K562 (cell line): Measurements from ENCODE around the gene HS2ST1. TPM values are rescaled to one million over a fixed set of nuclear protein-coding genes. Genes with fewer than 3 reads are reported as not detected.

Experiments
- ATAC-seq: fragments of 200-7000 bp; cut with Tn5 transposase; 3 replicates; pipeline ENCODE4 v1.9.1; 2020; ENCODE audit warnings: moderate library complexity
- BruUV-seq: library from RNA; stranded (reverse); fragments of 400-500 nt; replicated peaks from 2 replicates; lab custom pipeline; 2021; lab: Mats Ljungman, UMichigan
- CTCF ChIA-PET: fragments of 300-600 bp; formaldehyde crosslinking; extraction: SDS; loops from one replicate; lab custom pipeline; 2021; ENCODE audit warnings: low intra/inter-chr PET ratio; lab: Yijun Ruan, JAX
- POLR2A ChIA-PET: fragments of 300-600, 350-650 bp; sonication (Branson Sonifier 250); formaldehyde crosslinking; extraction: SDS; loops from one replicate; lab custom pipeline; 2021; ENCODE audit warnings: antibody characterized with exemption, inconsistent platforms; lab: Yijun Ruan, JAX
- DNase-seq, 4 experiments: peaks; one replicate each; pipeline versions ENCODE4 v3.0.0 to v3.0.0-alpha.2; 2011 to 2018; ENCODE audit warnings: low spot score in 3 of 4, mixed read lengths in 3 of 4; ENCODE audit errors: extremely low read depth in 1 of 4
- FAIRE-seq: peaks from 2 replicates; lab custom pipeline; 2011; peaks lifted over from hg19 to GRCh38; lab: Jason Lieb, UNC
- H2AFZ ChIP-seq: 2 replicates; pipeline ENCODE4 v1.6.0; 2011; ENCODE audit warnings: low read depth, low read length, control low read depth, inconsistent platforms
- H3K27ac ChIP-seq: fragments of 200-600 bp; 3 replicates; pipeline ENCODE4 v1.8.0; 2011; ENCODE audit warnings: low read depth, mild to moderate bottlenecking, control low read depth, inconsistent platforms, low read length, moderate library complexity, mixed read lengths; ENCODE audit errors: extremely low read depth
- H3K27me3 ChIP-seq, 2 experiments: fragments of 300-600 bp in 1 of 2; 2 replicates in 1 of 2; 3 replicates in 1 of 2; pipeline versions ENCODE4 v1.6.0 to v1.8.0; 2011; ENCODE audit warnings: inconsistent platforms in 2 of 2, low read length in 2 of 2, mild to moderate bottlenecking in 1 of 2, mixed read lengths in 1 of 2, moderate library complexity in 1 of 2; ENCODE audit not compliant: control insufficient read depth in 2 of 2, insufficient read depth in 2 of 2
- H3K36me3 ChIP-seq: fragments of 300-600 bp; 3 replicates; pipeline ENCODE4 v1.8.0; 2011; ENCODE audit warnings: mild to moderate bottlenecking, low read length, inconsistent platforms; ENCODE audit not compliant: control insufficient read depth, insufficient read depth
- H3K4me1 ChIP-seq, 2 experiments: fragments of 200-600 bp in 1 of 2; replicated peaks in 1 of 2; 2 replicates in 1 of 2; 3 replicates in 1 of 2; pipeline versions ENCODE4 v1.5.1 to v1.8.0; 2011; ENCODE audit warnings: inconsistent platforms in 2 of 2, low read length in 2 of 2, mild to moderate bottlenecking in 1 of 2, mixed read lengths in 1 of 2, moderate library complexity in 1 of 2; ENCODE audit not compliant: control insufficient read depth in 2 of 2, insufficient read depth in 2 of 2
- H3K4me2 ChIP-seq: 2 replicates; pipeline ENCODE4 v1.6.1; 2011; ENCODE audit warnings: low read length, control low read depth, inconsistent platforms, mixed read lengths; ENCODE audit not compliant: insufficient read depth
- H3K4me3 ChIP-seq: fragments of 200-600 bp; sonication (generic), shearing (Covaris generic); 2 replicates; pipeline ENCODE4 v1.5.1; 2016; ENCODE audit warnings: control low read depth, inconsistent platforms
- H3K79me2 ChIP-seq: fragments of 200-600 bp; 3 replicates; pipeline ENCODE4 v1.8.0; 2011; ENCODE audit warnings: low read length, inconsistent platforms; ENCODE audit not compliant: control insufficient read depth, insufficient read depth
- H3K9ac ChIP-seq, 2 experiments: 2 replicates each; pipeline versions ENCODE4 v1.6.0 to v1.6.1; 2011; ENCODE audit warnings: low read depth in 2 of 2, low read length in 2 of 2, control low read depth in 1 of 2, inconsistent platforms in 1 of 2, mild to moderate bottlenecking in 1 of 2, mixed read lengths in 1 of 2; ENCODE audit not compliant: insufficient read depth in 1 of 2
- H3K9me1 ChIP-seq: one replicate; pipeline ENCODE4 v1.6.0; 2011; ENCODE audit warnings: inconsistent platforms, mild to moderate bottlenecking, low read length, moderate library complexity; ENCODE audit not compliant: control insufficient read depth, insufficient read depth
- H3K9me3 ChIP-seq: replicated peaks from 2 replicates; pipeline ENCODE4 v1.5.1; 2011; ENCODE audit warnings: low read depth, low read length, inconsistent platforms; ENCODE audit not compliant: control insufficient read depth, insufficient read depth
- H4K20me1 ChIP-seq: replicated peaks from 2 replicates; pipeline ENCODE4 v1.6.1; 2011; ENCODE audit warnings: low read length, inconsistent platforms, mixed read lengths; ENCODE audit not compliant: control insufficient read depth, insufficient read depth
- C11orf30 ChIP-seq: fragments of 450-650 bp; IDR thresholded peaks from 2 replicates; pipeline ENCODE4 v1.6.1; 2016; ENCODE audit warnings: low read depth, mild to moderate bottlenecking
- E2F6 ChIP-seq, 2 experiments: IDR thresholded peaks; 2 replicates each; pipeline ENCODE4 v1.6.1; 2011; ENCODE audit warnings: borderline replicate concordance in 1 of 2, control low read depth in 1 of 2, low read depth in 1 of 2, low read length in 1 of 2, mild to moderate bottlenecking in 1 of 2, mixed read lengths in 1 of 2, moderate library complexity in 1 of 2; ENCODE audit not compliant: insufficient read depth in 1 of 2, insufficient read length in 1 of 2, poor library complexity in 1 of 2, severe bottlenecking in 1 of 2; ENCODE audit errors: extremely low read depth in 1 of 2
- GTF2E2 ChIP-seq: fragments of 200-800 bp; sonication (Bioruptor generic); IDR thresholded peaks from 2 replicates; pipeline ENCODE4 v1.6.1; 2016; ENCODE audit warnings: missing genetic modification characterization, missing compliant biosample characterization
- IRF2 ChIP-seq: sonication (generic); formaldehyde crosslinking; IDR thresholded peaks from 2 replicates; pipeline ENCODE4 v1.8.1; 2022; ENCODE audit warnings: mild to moderate bottlenecking, missing genetic modification reagents
- PBX2 ChIP-seq, 2 experiments: IDR thresholded peaks in 1 of 2; conservative IDR thresholded peaks in 1 of 2; 2 replicates each; pipeline ENCODE4 v1.6.1; 2016; ENCODE audit warnings: low read depth in 2 of 2, mild to moderate bottlenecking in 1 of 2, missing compliant biosample characterization in 1 of 2, missing genetic modification characterization in 1 of 2, moderate library complexity in 1 of 2
- SAP30 ChIP-seq: fragments of 200-600 bp; sonication (generic); IDR thresholded peaks from 2 replicates; pipeline ENCODE4 v1.6.1; 2012; ENCODE audit warnings: borderline replicate concordance, low read depth, mild to moderate bottlenecking, moderate library complexity, low read length, control low read depth, inconsistent platforms; ENCODE audit not compliant: insufficient read depth, poor library complexity, severe bottlenecking
- SOX6 ChIP-seq: fragments of 450-650 bp; IDR thresholded peaks from 2 replicates; pipeline ENCODE4 v1.6.1; 2014; ENCODE audit warnings: mild to moderate bottlenecking
- ZNF217 ChIP-seq: sonication (generic); formaldehyde crosslinking; IDR thresholded peaks from 2 replicates; pipeline ENCODE4 v1.8.0; 2022; ENCODE audit warnings: mild to moderate bottlenecking, missing genetic modification reagents
- WGBS: fragments of 100-300 bp; shearing (Covaris generic); methylation state at CpG from one replicate; pipeline ENCODE4 v1.1.6; 2016; ENCODE audit warnings: low coverage, mixed read lengths; ENCODE audit not compliant: insufficient coverage; ENCODE audit errors: missing lambda C conversion rate; 5-methylcytosine and 5-hydroxymethylcytosine counted together
- in situ Hi-C: fragments of 300-500 bp; cut with MboI; formaldehyde crosslinking; loops from 4 replicates; pipeline ENCODE4 v1.15.0; 2018; ENCODE audit warnings: inconsistent platforms, mixed read lengths
- intact Hi-C: fragments of 100-400 bp; cut with micrococcal nuclease; formaldehyde crosslinking; loops from 2 replicates; pipeline ENCODE4 v1.14.2; 2022
- polyA plus RNA-seq, 8 experiments: library from polyadenylated mRNA; depleted of rRNA in 4 of 8; stranded (reverse) in 5 of 8; unstranded in 3 of 8; fragments of >200 nt; fragmentation: Nextera tagmentation in 2 of 8; fragmentation: Illumina TruSeq in 1 of 8; extraction: Ambion mirVana in 2 of 8; extraction: Trizol in 1 of 8; gene quantifications; 2 replicates each; pipeline versions ENCODE4 v1.2.1 to v1.2.3, GENCODE V29; 2011 to 2014; ENCODE audit warnings: inconsistent platforms in 1 of 8, missing spikeins in 1 of 8
- total RNA-seq, 7 experiments: library from RNA; depleted of rRNA in 6 of 7; stranded (reverse); fragments of >200 nt in 6 of 7; fragmentation: Illumina TruSeq in 2 of 7; extraction: Trizol in 2 of 7; gene quantifications; 2 replicates each; pipeline versions ENCODE4 v1.2.1 to v1.2.3, GENCODE V29; 2011 to 2021; ENCODE audit warnings: low replicate concordance in 1 of 7

The HS2ST1 gene
- total and polyA plus RNA-seq, 9 of the 15 experiments (the other 6 are each of a cell fraction or from before 2014, with no cell fraction given), result 7.7 to 43.3 (median 25.8) TPM

- peaks cover 91% of the 10 kb centered on the region for H3K79me2 ChIP-seq
- ChIA-PET CTCF (no interaction called here), POLR2A (interaction anchor here (0.6 to 1.0 kb wide), 3 partner anchors 9 to 40 kb away, joined by 3 to 4 read pairs (median 3); no protein-coding TSS in a partner anchor)
- no peaks in the 10 kb centered on the region; the same call in 1 of the 2 replicates for H3K9me3 ChIP-seq
- DNase-seq (no peak), FAIRE-seq (no peak), ATAC-seq (peak; percentile 57)
- no TSS peak for BruUV-seq
- H3K27me3 ChIP-seq, result no peaks in the 10 kb centered on the region
- H3K4me2 ChIP-seq, result no peak overlapping the region
- H3K4me3 ChIP-seq, result no peak overlapping the region
- no peak overlapping the region for H3K27ac ChIP-seq
- peaks cover 7% of the 10 kb centered on the region; the same call in 1 of the 3 replicates for H3K36me3 ChIP-seq
- no peak for TF ChIP-seq ZNF217
- no peak for TF ChIP-seq SAP30
- TF ChIP-seq C11orf30, result no peak
- no peaks in the 10 kb centered on the region for H3K9me1 ChIP-seq
- in situ Hi-C loops (no loop called here), intact Hi-C loops (no loop called here)
- 56% methylated on average over 3 of the region's 3 CpGs for WGBS
- no peaks in the 10 kb centered on the region for H4K20me1 ChIP-seq
- H3K4me1 ChIP-seq, result peaks cover 0 to 22% of the 10 kb centered on the region in 2 experiments; a peak in 3 of 5 replicates
- H2AFZ ChIP-seq, result no peak overlapping the region
- H3K9ac ChIP-seq, result peak overlapping the region in 1 of 2 experiments; percentile 19; a peak in 1 of 4 replicates
Observed at GRCh38 chr1:86955678-86956077, 41.2 kb downstream of the HS2ST1 start.

GRCh38 chr1:86956221-86956620, 41.8 kb downstream of the HS2ST1 start:
- no peaks in the 10 kb centered on the region for H4K20me1 ChIP-seq
- intact Hi-C loops (no loop called here), in situ Hi-C loops (no loop called here)
- no peak overlapping the region for H3K4me3 ChIP-seq
- H3K36me3 ChIP-seq, result peaks cover 7% of the 10 kb centered on the region; the same call in 1 of the 3 replicates
- H3K4me1 ChIP-seq, result peaks cover 0 to 16% of the 10 kb centered on the region in 2 experiments; a peak in 3 of 5 replicates
- no TSS peak for BruUV-seq
- no peaks in the 10 kb centered on the region; the same call in 1 of the 2 replicates for H3K9me3 ChIP-seq
- no peak for DNase-seq
- H3K9me1 ChIP-seq, result no peaks in the 10 kb centered on the region
- TF ChIP-seq E2F6 (IDR thresholded peaks at IDR 0.05; ENCODE audit: borderline replicate concordance in 1 of 2, extremely low read depth in 1 of 2, insufficient read depth in 1 of 2, insufficient read length in 1 of 2, low read depth in 1 of 2, low read length in 1 of 2, poor library complexity in 1 of 2, severe bottlenecking in 1 of 2) (no peak), IRF2 (CRISPR knock-in tag) (no peak), PBX2 (CRISPR knock-in tag; IDR thresholded peaks at IDR 0.05; ENCODE audit: low read depth) (no peak), PBX2 (tag; conservative IDR thresholded peaks at IDR 0.05; ENCODE audit: low read depth) (no peak), SOX6 (no peak), GTF2E2 (tag) (no peak)
- CTCF ChIA-PET, result no interaction called here
- no peak overlapping the region for H3K9ac ChIP-seq
- FAIRE-seq, result no peak
- no peak overlapping the region for H3K4me2 ChIP-seq
- H3K79me2 ChIP-seq, result peaks cover 85% of the 10 kb centered on the region
- POLR2A ChIA-PET, result interaction anchor here (0.6 to 1.0 kb wide), 2 partner anchors 9 to 41 kb away, joined by 3 to 4 read pairs; no protein-coding TSS in a partner anchor
- H3K27me3 ChIP-seq, result no peaks in the 10 kb centered on the region
- no peak for ATAC-seq
- no peak overlapping the region for H2AFZ ChIP-seq
- H3K27ac ChIP-seq, result no peak overlapping the region
